ENCODE data around the gene FAM193B. TPM values are rescaled to one million over a fixed set of nuclear protein-coding genes. Genes with fewer than 3 reads are reported as not detected.
"Not testable (repeated sequence)": the region's sequence is repeated elsewhere in the genome, so short reads cannot be mapped to it uniquely, and the experiment has no call there.

The FAM193B gene
- polyA plus RNA-seq, 1 donor = 59.9 TPM

DNA sequence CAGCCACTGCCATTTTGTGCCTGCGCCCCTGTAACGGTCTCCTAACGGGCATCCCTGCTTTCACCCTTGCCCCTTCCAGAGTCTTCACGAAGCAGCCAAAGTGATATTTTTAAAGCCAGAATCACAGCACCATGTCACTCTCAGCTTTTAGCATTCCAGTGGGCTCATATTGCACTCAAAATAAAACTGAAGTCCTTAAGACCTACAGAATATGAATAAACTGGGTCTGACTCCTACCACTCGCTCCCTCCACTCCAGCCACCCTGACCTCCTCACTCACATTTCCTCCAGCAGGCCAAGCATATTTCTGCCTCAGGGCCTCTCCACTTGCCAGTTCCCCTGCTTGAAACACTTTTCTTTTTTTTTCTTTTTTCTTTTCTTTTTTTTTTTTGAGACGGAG is 54.5 kb downstream of the FAM193B start:
- DNase-seq = no peak

- DNase-seq = peak; percentile 59
Observed at GRCh38 chr5:177498013-177498787, 56.2 kb downstream of the FAM193B start.

- DNase-seq = peak; percentile 99
Observed at GRCh38 chr5:177497292-177498012, 56.9 kb downstream of the FAM193B start, which contains the start of gene PDLIM7. PDLIM7 (minus strand) TSS chr5:177497604; CDS start chr5:177496512, 1,092 bp downstream.

DNA sequence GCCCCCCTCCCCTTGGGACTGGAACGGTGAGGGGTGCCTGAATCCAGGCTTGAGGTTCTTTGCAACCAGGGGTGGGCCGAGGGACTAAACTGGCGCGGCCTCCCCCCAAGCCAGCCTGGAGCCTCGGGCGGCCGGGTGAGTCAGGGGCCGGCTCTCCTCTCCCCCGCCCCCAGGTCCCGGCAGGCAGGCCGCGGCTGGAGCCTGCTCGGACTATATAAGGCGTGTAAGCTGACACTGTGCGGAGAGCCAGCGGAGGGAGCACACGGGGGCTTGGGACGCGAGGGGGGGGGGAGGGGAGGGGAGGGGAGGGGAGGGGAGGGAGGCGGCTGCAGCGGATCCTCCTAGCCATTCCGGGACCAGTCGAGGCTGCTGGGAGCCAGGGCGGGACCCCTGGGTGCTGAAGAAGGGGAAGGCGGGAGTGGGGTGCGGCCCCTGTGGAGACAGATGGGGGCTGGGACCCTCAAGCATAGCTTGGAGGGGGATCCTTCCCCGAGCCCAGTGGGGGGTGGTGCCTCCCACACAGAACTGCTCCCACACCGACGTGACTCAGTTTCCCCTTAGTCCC is 57.6 kb downstream of the FAM193B start:
- DNase-seq = peak; percentile 89

GRCh38 chr5:177496070-177496726 is 58.2 kb downstream of the FAM193B start:
- no peak for DNase-seq

GRCh38 chr5:177495243-177496060 is 58.9 kb downstream of the FAM193B start:
- no peak for DNase-seq

DNA sequence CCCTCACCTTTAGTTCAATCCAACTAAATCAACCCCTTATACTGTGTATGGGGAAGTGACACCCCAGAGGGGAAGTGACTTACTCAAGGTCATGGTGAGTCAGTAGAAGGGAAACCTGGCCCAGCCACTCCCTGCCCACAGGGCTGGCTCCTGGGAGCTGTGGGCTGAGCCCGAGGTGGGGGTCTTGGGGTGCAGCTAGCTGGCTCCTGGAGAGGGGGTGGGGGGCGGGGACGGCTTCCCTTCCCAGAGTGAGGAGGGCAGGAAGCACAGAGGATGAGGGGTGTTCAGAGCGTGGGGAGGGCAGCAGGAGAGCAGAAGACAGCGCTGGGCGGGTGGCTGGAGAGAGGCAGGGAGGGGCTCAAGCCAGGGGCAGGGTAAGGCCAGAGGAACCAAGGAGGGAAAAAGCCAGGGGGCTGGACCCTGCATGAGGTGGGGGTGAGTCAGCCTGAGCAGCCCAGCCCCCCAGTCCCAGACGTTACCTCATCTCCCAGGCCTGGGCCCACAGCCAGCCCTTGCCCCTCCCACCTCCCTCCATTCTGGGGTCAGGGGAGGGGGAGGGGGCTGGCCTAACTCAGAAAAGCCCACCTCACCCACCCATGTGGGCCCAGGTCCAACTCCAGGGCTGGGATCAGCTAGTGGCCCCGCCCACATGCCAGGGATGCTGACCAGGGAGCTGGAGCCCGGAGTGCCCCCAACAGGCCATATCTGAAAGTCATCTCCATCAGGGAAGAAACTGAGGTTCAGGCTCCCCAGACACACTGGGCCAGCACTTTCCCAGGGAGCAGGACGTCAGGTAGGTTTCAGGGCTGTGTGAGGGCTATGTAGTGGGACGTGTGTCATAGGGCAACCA is 59.8 kb downstream of the FAM193B start:
- peak; percentile 77 for DNase-seq

- DNase-seq = no peak
Observed at GRCh38 chr5:177493795-177494345, 60.5 kb downstream of the FAM193B start.

- no peak for DNase-seq
Observed at GRCh38 chr5:177492841-177493240, 61.5 kb downstream of the FAM193B start.

DNA sequence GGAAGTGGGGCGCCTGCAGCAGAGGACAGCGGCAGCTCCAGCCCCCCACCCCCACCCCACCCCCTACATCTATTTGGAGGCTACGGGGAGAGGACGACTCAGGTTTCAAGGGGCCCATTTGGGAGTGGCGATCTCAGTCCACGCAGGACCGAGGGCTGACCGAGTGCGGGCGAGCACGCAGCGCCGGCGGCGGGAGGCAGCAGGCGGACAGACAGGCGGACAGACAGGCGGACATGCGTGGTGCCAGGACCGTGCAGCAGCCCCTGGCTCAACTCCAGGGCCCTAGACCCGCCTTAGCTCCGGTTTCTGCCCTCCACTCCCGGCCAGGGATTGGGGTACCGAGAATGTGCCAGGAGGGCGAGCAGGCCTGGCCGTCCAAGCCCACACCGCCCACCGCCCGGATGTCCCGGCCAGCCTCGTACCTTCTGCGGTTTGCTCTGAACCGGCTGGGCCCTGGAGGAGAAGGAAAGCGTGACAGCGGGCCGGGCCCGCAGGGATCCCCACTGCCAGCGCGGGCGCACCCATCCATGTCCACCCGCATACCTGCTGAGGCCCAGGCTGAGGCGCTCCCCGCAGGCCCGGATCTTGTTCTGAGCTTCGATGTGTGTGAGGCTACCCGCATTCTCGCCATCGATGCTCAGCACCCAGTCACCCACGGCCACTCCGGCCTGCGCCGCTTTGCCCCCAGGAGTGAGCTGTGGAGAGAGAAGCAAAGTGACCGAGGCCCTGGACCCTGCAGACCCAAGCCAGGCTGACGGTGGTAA is 62.2 kb downstream of the FAM193B start:
- no peak for DNase-seq

- no peak for DNase-seq
Observed at GRCh38 chr5:177491429-177491945, 62.9 kb downstream of the FAM193B start.

GRCh38 chr5:177490992-177491391 is 63.4 kb downstream of the FAM193B start:
- DNase-seq = no peak

- no peak for DNase-seq
Observed at GRCh38 chr5:177490311-177490991, 63.9 kb downstream of the FAM193B start.

DNA sequence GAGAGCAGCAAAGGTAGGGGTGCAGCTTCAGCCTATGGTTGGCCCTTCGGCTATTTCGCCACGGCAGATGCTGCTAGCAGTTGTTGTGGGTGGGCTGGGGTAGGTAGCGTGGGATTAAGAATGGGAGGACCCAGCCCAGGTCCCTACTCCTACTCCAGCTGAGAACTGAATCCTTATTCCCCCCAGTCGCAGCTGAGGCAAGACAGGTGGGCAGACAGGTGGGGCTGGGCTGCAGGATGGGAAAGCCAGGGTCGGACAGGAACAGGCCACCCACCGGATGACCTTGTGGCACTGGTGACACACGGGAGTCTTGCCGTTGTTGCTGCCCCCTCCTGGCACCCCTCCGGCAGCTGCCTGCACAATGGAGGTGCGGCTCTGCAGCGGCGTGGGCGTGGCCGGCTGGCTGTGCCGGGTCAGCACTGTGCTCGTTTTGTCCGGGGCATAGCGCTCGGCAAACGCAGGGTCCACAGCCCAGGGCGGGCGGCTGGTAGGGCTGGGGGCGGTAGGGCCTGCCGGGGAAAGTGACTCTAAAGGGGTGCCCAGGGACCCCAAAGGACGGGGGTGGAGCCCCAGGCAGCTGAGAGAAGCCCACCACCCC is 65.1 kb downstream of the FAM193B start:
- no peak for DNase-seq

DNA sequence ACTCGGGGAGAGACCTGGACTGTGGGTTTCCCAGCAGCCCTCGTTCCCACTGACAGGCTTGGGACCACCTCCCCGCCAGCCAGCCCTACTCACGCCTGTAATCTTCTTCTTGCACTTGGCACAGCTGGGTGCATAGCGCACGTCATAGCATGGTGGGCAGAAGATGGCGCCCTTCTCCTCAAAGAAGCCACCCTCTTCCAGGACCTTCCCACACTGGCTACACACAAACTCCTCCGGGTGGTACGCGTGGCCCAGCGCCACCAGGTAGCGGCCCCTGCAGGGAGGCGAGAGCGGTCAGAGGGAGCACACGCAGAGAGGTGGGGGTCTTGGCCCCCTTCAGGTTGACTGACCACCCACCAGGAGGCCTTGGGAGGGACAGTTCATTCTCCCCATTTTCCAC is 66.4 kb downstream of the FAM193B start:
- no peak for DNase-seq

GRCh38 chr5:177487144-177487543 is 67.2 kb downstream of the FAM193B start:
- no peak for DNase-seq

DNA sequence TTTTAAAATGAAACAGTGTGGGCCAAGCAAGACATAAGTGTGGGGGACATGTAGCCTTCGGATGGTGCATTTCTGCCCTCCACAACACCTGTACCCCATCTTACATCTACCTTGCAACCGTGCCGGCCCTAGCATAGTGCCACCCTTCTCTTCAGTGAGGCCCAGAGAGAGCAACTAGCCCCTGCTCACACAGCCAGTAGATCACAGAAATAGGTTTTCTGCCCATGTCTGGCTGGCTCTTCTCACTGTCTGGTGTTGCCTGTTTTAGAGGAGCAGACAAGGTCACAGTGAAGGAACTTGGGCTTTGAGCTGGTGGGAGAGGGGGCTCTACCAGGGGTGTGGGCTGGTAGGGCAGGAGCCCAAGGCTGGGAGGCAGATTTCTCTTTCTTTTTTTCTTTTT is 68.1 kb downstream of the FAM193B start:
- DNase-seq = no peak

DNA sequence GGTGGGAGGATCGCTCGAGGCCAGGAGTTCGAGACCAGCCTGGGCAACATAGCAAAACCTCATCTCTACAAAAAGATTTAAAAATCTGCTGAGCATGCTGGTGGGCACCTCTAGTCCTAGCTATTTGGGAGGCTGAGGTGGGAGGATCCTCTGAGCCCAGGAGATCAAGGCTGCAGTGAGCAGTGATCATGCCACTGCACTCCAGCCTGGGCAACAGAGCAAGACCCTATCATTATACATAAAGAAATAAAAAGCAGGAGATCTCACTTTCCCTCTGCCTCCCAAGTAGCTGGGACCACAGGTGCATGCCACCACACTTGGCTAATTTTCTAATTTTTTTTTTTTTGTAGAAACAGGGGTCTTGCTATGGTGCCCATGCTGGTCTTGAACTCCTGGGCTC is 68.6 kb downstream of the FAM193B start:
- not testable (repeated sequence) for DNase-seq
